A549 (cell line): ENCODE measurements around the gene SENP8.

Experiments used
- BHLHE40 ChIP-seq: IDR thresholded peaks from 2 replicates; pipeline ENCODE4 v1.6.1; 2012; ENCODE audit warnings: low read depth, low read length, inconsistent platforms
- CHD2 ChIP-seq: fragments of 150-350 bp; IDR thresholded peaks from 2 replicates; pipeline ENCODE4 v1.6.1; 2014; ENCODE audit warnings: low read length; ENCODE audit not compliant: partially characterized antibody
- CTCF ChIP-seq: fragments of >200 bp; sonication (Bioruptor Twin); formaldehyde crosslinking; IDR thresholded peaks from 3 replicates; pipeline ENCODE4 v1.5.1; 2016
- EHMT2 ChIP-seq: fragments of 200-600 bp; sonication (generic); IDR thresholded peaks from 2 replicates; pipeline ENCODE4 v1.6.1; 2016; ENCODE audit warnings: antibody characterized with exemption, low read depth, mild to moderate bottlenecking, moderate library complexity
- ELK1 ChIP-seq: fragments of 150-350 bp; IDR thresholded peaks from 2 replicates; pipeline ENCODE4 v1.6.1; 2014; ENCODE audit warnings: low read depth, mild to moderate bottlenecking, low read length
- EP300 ChIP-seq, 2 experiments: fragments of >200 bp; sonication (Bioruptor Twin); formaldehyde crosslinking; IDR thresholded peaks; 2 replicates in 1 of 2; 3 replicates in 1 of 2; pipeline ENCODE4 v1.6.1; 2016 to 2017
- ESRRA ChIP-seq: fragments of 150-350 bp; IDR thresholded peaks from 2 replicates; pipeline ENCODE4 v1.6.1; 2014; ENCODE audit warnings: mild to moderate bottlenecking, low read length, borderline replicate concordance
- HOXA7 ChIP-seq: fragments of 250-450 bp; sonication (Bioruptor Pico); IDR thresholded peaks from 2 replicates; pipeline ENCODE4 v1.5.0; 2020; ENCODE audit warnings: mild to moderate bottlenecking, moderate library complexity
- MAFK ChIP-seq: fragments of 450-650 bp; IDR thresholded peaks from 2 replicates; pipeline ENCODE4 v1.6.1; 2014; ENCODE audit not compliant: partially characterized antibody
- POLR2A ChIP-seq: IDR thresholded peaks from 2 replicates; pipeline ENCODE4 v1.6.1; 2012; ENCODE audit warnings: mild to moderate bottlenecking, low read length
- RFX5 ChIP-seq: fragments of 450-650 bp; IDR thresholded peaks from 2 replicates; pipeline ENCODE4 v1.7.1; 2014; ENCODE audit warnings: antibody characterized with exemption, mild to moderate bottlenecking, moderate library complexity
- TF ChIP-seq, protein P1 (sequence below): fragments of 450-650 bp; IDR thresholded peaks from 2 replicates; pipeline ENCODE4 v1.6.1; 2014; ENCODE audit warnings: antibody characterized with exemption
- TF ChIP-seq, protein P2 (sequence below): IDR thresholded peaks from 2 replicates; pipeline ENCODE4 v1.6.1; 2012

DNA sequence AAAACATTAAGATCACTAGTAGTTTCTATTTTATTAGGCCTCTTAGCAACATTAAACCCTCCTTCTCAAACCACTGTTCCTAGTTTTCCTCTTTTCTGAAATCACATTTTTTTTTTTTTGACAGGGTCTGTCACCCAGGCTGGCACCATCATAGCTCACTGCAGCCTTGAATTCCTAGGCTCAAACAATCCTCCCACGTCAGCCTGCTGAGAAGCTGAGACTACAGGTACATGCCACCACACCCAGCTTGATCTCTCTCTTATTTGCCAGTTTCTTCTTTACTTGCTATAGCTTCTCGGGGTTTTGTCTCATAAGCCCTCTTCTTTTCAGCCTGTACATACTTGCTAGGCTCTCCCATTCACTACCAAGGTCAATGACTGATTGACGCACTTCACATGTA lies 28.0 kb downstream of the SENP8 start:
- TF ChIP-seq, protein P1, sequence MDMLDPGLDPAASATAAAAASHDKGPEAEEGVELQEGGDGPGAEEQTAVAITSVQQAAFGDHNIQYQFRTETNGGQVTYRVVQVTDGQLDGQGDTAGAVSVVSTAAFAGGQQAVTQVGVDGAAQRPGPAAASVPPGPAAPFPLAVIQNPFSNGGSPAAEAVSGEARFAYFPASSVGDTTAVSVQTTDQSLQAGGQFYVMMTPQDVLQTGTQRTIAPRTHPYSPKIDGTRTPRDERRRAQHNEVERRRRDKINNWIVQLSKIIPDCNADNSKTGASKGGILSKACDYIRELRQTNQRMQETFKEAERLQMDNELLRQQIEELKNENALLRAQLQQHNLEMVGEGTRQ = no peak
- TF ChIP-seq CHD2 (no peak), ESRRA (no peak), RFX5 (no peak), CTCF (no peak), EP300 (IDR thresholded peaks at IDR 0.05) (no peak), POLR2A (no peak), HOXA7 (CRISPR knock-in tag) (no peak), ELK1 (no peak), MAFK (no peak), EHMT2 (no peak), BHLHE40 (no peak)
- TF ChIP-seq, protein P2, sequence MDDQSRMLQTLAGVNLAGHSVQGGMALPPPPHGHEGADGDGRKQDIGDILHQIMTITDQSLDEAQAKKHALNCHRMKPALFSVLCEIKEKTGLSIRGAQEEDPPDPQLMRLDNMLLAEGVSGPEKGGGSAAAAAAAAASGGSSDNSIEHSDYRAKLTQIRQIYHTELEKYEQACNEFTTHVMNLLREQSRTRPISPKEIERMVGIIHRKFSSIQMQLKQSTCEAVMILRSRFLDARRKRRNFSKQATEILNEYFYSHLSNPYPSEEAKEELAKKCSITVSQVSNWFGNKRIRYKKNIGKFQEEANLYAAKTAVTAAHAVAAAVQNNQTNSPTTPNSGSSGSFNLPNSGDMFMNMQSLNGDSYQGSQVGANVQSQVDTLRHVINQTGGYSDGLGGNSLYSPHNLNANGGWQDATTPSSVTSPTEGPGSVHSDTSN = no peak
